Body of pancreas (tissue), 4 donors: ENCODE measurements around the gene MAP2K7. TPM values are rescaled to one million over a fixed set of nuclear protein-coding genes. Genes with fewer than 3 reads are reported as not detected.

Experiments
- ATAC-seq: fragments of 150-250 bp; one replicate; pipeline ENCODE4 v1.9.1; 2016
- DNase-seq, 4 donors: peaks; one replicate each; pipeline ENCODE4 v3.0.0-alpha.2; 2019
- H3K27ac ChIP-seq, 4 donors: fragments of 200-600 bp; sonication (generic); 1 replicate in 3 of 4; 2 replicates in 1 of 4; pipeline versions ENCODE4 v1.5.1 to v1.6.1; 2016 to 2019; ENCODE audit warnings: mild to moderate bottlenecking in 1 of 4, mixed read lengths in 1 of 4, moderate library complexity in 1 of 4
- H3K27me3 ChIP-seq, 2 donors: fragments of 200-600 bp; sonication (generic); one replicate each; pipeline ENCODE4 v1.6.0; 2016; ENCODE audit warnings: mild to moderate bottlenecking in 1 of 2
- H3K36me3 ChIP-seq, 2 donors: fragments of 200-600 bp; sonication (generic); replicated peaks in 1 of 2; 2 replicates each; pipeline ENCODE4 v1.5.1; 2016; ENCODE audit warnings: low read depth in 2 of 2; ENCODE audit not compliant: insufficient read depth in 1 of 2
- H3K4me1 ChIP-seq: fragments of 200-600 bp; sonication (generic); one replicate; pipeline ENCODE4 v1.6.0; 2016
- H3K4me3 ChIP-seq, 2 donors: fragments of 200-600 bp; sonication (generic); 1 replicate in 1 of 2; 2 replicates in 1 of 2; pipeline ENCODE4 v1.5.1; 2016 to 2019
- H3K9me3 ChIP-seq, 3 donors: fragments of 200-600 bp; sonication (generic); 1 replicate in 2 of 3; 2 replicates in 1 of 3; pipeline ENCODE4 v1.5.1; 2016
- POLR2A ChIP-seq, 3 donors: fragments of 450-650 bp; IDR thresholded peaks; one replicate each; pipeline ENCODE4 v1.6.1; 2016; ENCODE audit warnings: antibody characterized with exemption in 3 of 3, mild to moderate bottlenecking in 2 of 3
- WGBS, 2 donors: methylation state at CpG; one replicate each; pipeline ENCODE4 v1.1.5; 2017; 5-methylcytosine and 5-hydroxymethylcytosine counted together
- intact Hi-C: fragments of 100-400 bp; cut with DNase I; formaldehyde crosslinking; loops from one replicate; pipeline ENCODE4 v1.15.1; 2023
- total RNA-seq, 2 donors: library from RNA; depleted of rRNA; stranded (reverse); fragments of >200 nt; gene quantifications; one replicate each; pipeline ENCODE4 v1.1.0, GENCODE V29; 2016
- TF ChIP-seq, protein P1 (sequence below), 7 experiments: fragments of 450-650 bp in 4 of 7; fragments of 200-600 bp in 3 of 7; sonication (generic) in 3 of 7; IDR thresholded peaks; one replicate each; pipeline ENCODE4 v1.5.1; 2016 to 2019; ENCODE audit warnings: antibody characterized with exemption in 7 of 7

The MAP2K7 gene
- total RNA-seq, 2 donors from 2014 or later = 8.0 to 34.9 TPM

DNA sequence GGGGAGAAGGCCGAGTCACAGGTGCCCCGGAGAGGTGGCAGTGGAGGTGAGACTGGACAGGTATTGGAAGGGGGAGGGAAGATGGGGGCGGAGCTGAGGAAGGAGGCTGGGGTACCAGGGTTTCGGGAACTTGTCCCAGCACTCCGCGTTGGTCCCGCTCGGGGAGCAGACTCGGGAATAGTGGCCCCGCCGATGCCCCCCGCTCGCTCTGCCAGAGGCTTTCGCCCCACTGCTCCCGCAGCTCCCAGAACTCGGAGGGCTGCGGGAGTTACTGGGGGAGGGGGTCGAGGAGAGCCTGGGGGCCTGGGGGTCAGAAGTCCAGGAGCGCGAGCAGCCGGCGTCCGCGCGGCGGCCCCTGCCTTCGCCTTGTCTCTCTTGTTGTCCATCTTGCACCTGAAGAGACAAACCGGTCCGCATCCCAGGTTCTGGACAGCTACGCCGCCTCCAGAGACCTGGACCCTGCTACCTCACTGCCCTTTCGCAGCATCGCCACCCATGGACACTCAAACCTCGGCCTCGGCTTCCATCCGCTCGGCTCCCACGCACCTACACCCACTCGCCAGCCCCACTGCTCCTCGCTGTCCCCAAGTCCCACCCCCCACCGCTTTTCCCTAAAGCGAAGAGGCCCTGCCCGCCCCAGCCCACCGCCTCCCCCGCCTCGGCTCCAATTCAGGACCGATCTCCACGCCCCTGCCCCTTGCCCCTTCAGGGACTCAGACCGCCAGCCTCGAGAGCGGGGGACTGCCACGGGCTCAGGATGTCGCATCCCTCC, 30.2 kb upstream of the MAP2K7 start:
- Histone ChIP-seq H3K9me3 (no peaks in the 10 kb centered on the region), H3K36me3 (no peaks in the 10 kb centered on the region), H3K27me3 (no peaks in the 10 kb centered on the region), H3K4me3 (no peak overlapping the region), H3K4me1 (peaks cover 51% of the 10 kb centered on the region), H3K27ac (peak overlapping the region in 2 of 4 donors; percentile 8 to 13)
- DNase-seq (no peak), ATAC-seq (no peak)
- intact Hi-C loops = no loop called here
- WGBS, 2 donors = 38 to 59% methylated on average over 26 to 41 of the region's 53 CpGs
- no peak for TF ChIP-seq POLR2A (IDR thresholded peaks at IDR 0.05)
- TF ChIP-seq, protein P1, sequence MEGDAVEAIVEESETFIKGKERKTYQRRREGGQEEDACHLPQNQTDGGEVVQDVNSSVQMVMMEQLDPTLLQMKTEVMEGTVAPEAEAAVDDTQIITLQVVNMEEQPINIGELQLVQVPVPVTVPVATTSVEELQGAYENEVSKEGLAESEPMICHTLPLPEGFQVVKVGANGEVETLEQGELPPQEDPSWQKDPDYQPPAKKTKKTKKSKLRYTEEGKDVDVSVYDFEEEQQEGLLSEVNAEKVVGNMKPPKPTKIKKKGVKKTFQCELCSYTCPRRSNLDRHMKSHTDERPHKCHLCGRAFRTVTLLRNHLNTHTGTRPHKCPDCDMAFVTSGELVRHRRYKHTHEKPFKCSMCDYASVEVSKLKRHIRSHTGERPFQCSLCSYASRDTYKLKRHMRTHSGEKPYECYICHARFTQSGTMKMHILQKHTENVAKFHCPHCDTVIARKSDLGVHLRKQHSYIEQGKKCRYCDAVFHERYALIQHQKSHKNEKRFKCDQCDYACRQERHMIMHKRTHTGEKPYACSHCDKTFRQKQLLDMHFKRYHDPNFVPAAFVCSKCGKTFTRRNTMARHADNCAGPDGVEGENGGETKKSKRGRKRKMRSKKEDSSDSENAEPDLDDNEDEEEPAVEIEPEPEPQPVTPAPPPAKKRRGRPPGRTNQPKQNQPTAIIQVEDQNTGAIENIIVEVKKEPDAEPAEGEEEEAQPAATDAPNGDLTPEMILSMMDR (IDR thresholded peaks at IDR 0.05) = no peak

DNA sequence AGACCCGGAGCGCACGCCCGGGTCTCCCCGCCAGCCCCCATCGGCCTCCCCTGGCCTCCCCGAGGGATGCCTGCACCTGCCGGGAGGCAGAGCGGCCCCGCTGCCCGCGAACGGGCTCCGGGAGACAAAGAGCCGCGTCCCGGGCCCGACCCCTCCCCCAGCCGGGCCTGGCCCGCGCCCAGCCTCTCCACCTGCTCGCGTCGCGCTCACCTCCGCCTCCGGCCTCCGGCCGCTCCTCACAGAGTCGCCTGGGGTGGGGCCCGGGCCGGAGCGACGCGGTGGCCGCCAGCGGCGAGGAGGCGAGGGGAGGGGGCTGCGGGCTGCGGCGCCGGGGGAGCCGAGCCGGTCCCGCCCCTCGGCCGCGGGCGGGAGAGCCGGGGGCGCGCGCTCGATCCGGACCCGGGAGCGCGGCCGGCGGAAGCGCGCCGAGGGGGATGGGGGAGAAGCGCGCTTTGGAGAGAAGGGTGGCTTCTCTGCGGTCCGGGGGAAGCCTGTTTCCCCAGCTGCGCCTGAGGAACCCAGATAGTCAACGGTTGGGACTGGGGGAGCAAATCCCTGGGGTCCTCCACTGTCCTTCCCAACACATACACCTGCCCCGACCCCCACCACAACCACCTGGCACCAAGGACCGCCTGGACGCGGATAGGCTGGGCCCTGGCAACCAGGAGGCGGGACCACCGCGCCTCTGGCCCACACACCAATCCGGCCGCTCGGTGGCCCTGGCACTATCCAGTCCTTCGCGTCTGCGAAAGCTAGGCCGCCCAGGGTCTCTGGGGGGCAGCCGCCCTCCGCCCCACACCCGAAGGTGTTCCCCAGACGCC, 29.4 kb upstream of the MAP2K7 start, which contains the start of gene PRR36:
Gene PRR36 (minus strand): TSS at position 315 of the 821 bp plus-strand sequence. CDS start 701 bp downstream, outside the sequence.
- DNase-seq (peak; percentile 62 to 82 (median 78)), ATAC-seq (peak; percentile 46)
- no peaks in the 10 kb centered on the region for H3K27me3 ChIP-seq
- TF ChIP-seq POLR2A (IDR thresholded peaks at IDR 0.05) = peak in 2 of 3 donors; percentile 11 to 24
- TF ChIP-seq, protein P1 (IDR thresholded peaks at IDR 0.05) = no peak
- H3K4me3 ChIP-seq = no peak within 1 kb of the TSS
- peak within 1 kb of the TSS in 3 of 4 donors; percentile 8 to 41 (median 8) for H3K27ac ChIP-seq
- H3K9me3 ChIP-seq = no peaks in the 10 kb centered on the region
- intact Hi-C loops = no loop called here
- 0 to 2% methylated on average over 1 to 80 of the region's 88 CpGs for WGBS, 2 donors
- H3K36me3 ChIP-seq = no peaks in the 10 kb centered on the region
- peaks cover 43% of the 10 kb centered on the region for H3K4me1 ChIP-seq

GRCh38 chr19:7874897-7875273, 28.8 kb upstream of the MAP2K7 start:
- Histone ChIP-seq H3K4me1 (peaks cover 37% of the 10 kb centered on the region), H3K4me3 (no peak overlapping the region), H3K27ac (no peak overlapping the region), H3K9me3 (no peaks in the 10 kb centered on the region), H3K36me3 (no peaks in the 10 kb centered on the region), H3K27me3 (no peaks in the 10 kb centered on the region)
- intact Hi-C loops = no loop called here
- DNase-seq (no peak), ATAC-seq (no peak)
- no peak for TF ChIP-seq POLR2A (IDR thresholded peaks at IDR 0.05)
- TF ChIP-seq, protein P1 (IDR thresholded peaks at IDR 0.05) = no peak
- 38 to 46% methylated on average over 9 to 12 of the region's 12 CpGs for WGBS, 2 donors

- 67 to 77% methylated on average over 6 of the region's 6 CpGs for WGBS, 2 donors
- intact Hi-C loops = no loop called here
- DNase-seq (no peak), ATAC-seq (no peak)
- no peaks in the 10 kb centered on the region for H3K36me3 ChIP-seq
- no peaks in the 10 kb centered on the region for H3K9me3 ChIP-seq
- H3K4me3 ChIP-seq = no peak overlapping the region
- TF ChIP-seq POLR2A (IDR thresholded peaks at IDR 0.05) = no peak
- TF ChIP-seq, protein P1 (IDR thresholded peaks at IDR 0.05) = no peak
- no peaks in the 10 kb centered on the region for H3K27me3 ChIP-seq
- no peak overlapping the region for H3K27ac ChIP-seq
- H3K4me1 ChIP-seq = peaks cover 15% of the 10 kb centered on the region
Observed at GRCh38 chr19:7877249-7877836, 26.3 kb upstream of the MAP2K7 start.
